Measurements from ENCODE around the gene SCRN1.

- TF ChIP-seq CTCF (IDR thresholded peaks at IDR 0.05) (no peak), POLR2A (IDR thresholded peaks at IDR 0.05) (no peak)
Observed at GRCh38 chr7:29976673-29977415, 12.8 kb downstream of the SCRN1 start.

All from ovary (tissue), 3 donors.